HTERT RPE-1 (cell line): ENCODE results near the gene SULT4A1.

Source experiments
- in situ Hi-C: fragments of 300-500 bp; cut with MboI; formaldehyde crosslinking; loops from 4 replicates; pipeline ENCODE4 v1.14.3; 2020; ENCODE audit warnings: low sequenced_read_pairs

The SULT4A1 gene

DNA sequence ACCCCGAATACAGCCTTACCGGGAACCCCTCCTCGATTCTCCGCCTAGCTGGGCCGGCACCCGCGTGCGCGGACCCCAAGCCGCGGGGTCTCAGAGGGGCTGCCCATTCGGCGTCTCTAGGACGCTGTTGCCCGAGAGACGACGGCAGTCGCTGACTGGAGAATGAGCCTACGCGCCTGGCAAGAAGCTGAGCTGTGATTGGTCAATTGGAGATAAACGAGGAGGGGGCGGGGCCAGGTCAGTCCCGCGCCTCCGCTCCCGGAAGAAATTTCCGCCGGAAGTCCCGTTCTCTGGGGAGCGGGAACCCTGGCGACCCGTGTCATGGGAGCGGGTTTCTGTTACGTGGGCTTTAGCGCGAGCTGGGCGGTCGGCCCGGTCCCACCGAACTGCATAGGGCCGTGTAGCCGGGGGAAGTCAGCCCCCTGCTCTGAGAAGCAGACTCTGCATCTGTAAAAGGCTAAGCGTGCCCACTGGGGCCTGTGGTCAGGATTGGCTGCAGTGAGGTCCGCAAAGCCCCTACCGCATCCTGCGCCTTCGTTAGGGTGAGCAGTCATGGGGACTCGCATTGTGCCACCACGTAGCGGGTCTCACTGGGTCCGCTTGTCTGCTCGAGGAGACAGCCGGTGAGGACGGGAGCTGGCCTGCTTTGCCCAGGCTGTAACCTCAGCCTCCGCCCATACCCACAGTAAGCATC lies 50.0 kb downstream of the SULT4A1 start, which contains the start of gene EFCAB6:
EFCAB6 (minus strand) TSS at position 157 of the 694 bp plus-strand sequence. CDS start 29,987 bp downstream, outside the sequence.
- in situ Hi-C loops: no loop called here

DNA sequence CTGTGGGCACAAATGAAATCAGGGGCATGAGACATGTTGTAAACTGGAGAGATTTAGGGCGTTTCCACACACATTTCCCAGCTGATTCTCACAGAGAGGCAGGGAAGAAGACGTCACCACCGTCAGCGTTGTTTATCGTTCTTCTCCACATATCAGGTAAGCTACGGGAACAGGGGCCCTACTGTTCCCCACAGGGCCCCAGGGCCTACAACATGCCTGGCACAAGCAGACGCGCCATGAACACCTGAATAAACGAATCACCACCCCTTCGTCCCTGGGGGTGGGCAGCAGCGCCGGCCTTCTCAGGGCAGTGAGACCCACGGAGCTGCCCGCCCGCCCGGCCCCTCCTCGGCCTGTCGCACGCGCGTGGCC lies 50.5 kb downstream of the SULT4A1 start:
- in situ Hi-C loops: no loop called here

DNA sequence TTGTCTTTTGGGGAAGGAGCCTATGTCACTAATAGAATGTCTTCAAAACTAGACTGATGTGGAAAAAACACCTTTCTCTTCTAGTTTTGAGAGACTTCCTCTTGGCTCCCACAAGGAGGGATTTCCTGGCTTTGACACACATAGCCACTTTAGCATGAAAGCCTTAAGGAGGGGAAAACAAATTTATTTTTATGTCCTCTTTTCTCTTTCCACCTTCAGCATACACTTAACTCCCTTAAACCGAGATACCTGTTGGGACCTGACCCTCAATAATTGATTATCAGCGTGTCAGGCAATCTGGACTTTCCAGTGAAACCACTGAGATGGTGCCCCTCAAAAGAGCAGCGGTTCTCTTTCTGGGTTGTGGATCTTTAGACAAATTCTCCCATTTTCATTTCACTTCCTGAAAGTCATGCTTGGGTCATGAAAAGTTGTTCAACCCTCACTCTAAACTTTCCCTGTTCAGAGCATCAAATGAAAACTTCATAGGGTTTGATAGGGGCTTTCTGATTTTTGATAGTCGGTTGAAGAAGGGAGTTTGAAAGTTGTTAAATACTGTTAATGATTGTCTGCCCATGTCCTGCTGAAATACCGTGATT lies 59.3 kb downstream of the SULT4A1 start:
- in situ Hi-C loops: no loop called here

DNA sequence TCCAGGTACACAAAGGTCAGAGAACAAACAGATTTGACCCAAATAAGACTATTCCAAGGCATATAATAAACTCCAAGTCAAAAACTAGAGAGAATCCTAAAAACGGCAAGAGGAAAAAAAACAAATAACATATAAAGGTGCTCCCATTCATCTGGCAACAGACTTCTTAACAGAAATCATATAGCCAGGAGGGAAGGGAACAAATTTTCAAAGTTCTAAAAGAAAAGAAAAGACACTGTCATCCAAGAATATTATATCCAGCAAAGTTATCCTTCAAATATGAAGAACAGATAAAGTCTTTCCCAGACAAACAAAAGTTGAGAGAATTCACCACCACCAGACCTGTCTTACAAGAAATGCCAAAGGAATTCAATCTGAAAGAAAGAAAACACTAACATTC lies 61.3 kb downstream of the SULT4A1 start:
- in situ Hi-C loops: no loop called here

DNA sequence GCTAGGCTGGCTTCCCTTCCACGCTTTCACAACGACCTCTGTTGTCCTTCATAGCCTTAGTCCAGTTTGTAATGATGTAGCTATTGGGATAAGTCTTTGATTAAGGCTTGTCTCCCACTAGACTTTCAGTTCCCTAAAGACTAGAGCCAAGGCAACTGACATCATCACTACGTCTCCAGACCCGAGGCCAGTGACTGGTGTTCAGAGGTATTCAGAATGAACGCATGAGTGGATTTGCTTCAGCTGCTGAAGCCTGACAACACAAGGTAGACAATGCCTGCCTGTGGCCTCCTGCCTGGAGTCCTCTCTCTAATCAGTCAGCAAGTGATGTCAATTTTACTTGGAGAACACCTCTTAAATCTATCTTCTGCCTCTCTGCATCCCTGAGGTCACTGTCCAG lies 63.8 kb downstream of the SULT4A1 start:
- in situ Hi-C loops: no loop called here

DNA sequence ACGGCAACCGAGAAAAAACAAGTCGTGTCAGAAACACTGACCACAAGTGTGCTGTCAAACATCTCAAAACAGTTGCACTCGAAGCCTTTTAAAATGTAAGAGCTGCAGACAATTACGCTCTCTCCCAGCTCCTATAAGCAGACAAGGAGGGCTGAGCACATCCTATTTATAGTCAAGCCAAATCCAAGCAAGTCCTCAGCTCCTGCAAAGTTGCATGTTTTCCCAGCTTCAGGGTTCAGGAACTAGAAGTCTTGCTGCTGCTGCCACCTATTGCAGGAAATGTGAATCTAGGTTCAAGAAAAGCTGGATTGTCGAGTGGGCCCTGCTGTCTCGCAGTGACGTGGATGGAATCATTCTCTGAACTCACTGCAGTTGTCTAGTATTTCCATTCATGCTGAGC lies 65.7 kb downstream of the SULT4A1 start:
- in situ Hi-C loops: no loop called here

DNA sequence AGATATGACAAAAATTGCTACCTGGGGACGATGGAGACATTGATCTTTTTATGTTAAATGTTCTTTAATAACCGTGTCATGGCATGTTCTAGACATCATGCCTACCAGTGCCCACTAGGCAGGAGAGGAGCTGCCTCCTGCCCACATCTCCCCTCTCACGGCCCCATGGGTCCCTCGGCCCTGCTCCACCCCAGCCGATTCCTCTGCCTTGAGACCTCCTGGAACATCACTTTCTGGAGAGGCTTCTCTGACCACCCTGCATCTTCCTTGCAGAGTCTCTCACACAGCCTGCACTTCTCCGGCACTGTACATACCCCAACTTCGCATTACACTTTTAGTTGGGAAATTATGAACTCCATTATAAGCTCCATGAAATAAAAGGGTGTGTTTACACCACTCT lies 67.0 kb downstream of the SULT4A1 start:
- in situ Hi-C loops: no loop called here

DNA sequence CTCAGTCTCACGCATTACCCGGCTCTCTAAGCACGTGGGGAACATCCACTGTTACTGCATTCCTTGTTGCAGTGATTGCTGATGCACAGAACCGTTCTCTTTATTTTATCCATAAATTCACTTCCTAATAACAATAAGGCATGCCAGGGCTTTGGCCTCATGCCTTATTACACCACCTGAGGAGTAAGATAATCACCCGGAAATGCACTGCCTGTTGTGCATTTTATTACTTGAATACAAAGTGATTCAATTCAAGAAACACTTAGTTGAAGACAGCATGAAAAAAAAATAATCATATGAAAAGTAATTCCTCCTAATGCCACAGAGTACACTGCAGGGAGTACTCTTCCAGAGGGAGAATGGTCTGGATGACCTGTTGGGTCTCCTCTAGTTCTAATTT lies 69.4 kb downstream of the SULT4A1 start:
- in situ Hi-C loops: no loop called here

DNA sequence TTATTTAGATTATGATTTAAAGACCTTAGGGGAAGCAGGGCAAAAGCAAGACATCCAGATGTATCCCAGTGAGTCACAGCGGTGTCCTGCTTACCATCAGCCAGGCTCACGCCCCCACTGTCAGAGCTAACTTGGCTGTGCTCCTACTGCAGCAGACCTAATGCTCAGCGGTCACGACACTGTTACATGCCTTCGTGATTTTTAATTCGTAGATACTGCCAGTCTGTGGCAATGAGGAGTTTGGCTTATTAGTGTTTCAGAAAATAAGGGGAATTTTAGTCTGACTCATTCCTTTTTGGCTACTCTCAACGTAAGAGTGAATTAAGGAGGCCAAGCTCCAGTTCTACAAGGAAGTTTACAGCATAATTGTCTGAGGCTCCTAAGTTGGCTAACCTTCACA lies 72.9 kb downstream of the SULT4A1 start:
- in situ Hi-C loops: no loop called here

DNA sequence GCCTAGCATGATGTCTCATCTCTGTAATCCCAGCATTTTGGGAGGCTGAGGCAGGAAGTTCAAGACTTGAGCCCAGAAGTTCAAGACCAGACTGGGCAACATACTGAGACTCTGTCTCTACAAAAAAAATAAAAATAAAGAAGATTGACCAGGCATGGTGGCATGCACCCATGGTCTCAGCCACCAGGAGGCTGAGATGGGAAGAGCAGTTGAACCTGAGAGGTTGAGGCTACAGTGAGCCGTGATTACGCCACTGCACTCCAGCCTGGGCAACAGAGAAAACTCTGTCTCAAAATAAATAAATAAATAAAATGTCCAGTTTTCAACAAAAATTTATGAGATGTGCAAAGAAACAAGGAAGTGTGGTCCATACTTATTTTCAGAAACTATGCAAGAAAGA lies 78.5 kb downstream of the SULT4A1 start:
- in situ Hi-C loops: no loop called here

DNA sequence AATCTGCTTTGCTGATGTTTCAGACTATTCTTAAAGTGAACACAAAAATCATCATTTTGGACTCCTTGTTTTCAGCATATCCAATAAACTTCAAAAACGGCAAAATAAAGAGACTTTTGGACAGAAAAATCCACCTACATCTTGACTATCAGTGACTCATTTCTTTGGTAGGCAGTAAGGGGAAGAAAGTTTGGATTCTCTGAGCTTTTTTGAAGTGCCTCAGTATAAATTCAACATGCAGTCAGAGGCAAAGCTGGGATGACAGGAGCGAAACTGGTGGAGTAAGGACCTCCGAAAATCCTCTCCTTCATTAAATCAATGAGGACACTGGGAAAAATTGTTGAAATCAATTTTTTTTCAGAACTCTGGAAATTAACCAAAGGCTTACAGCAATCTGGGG lies 79.9 kb downstream of the SULT4A1 start:
- in situ Hi-C loops: no loop called here

DNA sequence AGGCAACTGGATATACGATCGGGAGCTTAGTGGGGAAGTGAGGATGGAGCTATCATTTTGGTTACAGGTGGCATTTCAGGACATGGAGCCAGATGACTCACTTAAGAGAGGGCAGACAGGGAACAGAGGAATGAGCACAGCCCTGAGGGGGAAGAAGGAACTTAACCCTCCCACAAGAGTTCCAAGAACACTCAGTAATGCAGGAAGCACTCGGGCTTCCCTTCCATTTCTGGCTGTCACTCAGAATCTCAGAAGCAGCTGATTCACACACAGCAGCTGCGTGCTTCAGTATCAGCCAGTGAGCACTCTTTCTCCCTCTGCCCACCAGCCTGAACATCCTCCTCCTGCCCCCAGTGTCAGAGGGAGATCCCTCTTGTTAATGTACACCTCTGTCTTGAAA lies 85.0 kb downstream of the SULT4A1 start:
- in situ Hi-C loops: no loop called here

DNA sequence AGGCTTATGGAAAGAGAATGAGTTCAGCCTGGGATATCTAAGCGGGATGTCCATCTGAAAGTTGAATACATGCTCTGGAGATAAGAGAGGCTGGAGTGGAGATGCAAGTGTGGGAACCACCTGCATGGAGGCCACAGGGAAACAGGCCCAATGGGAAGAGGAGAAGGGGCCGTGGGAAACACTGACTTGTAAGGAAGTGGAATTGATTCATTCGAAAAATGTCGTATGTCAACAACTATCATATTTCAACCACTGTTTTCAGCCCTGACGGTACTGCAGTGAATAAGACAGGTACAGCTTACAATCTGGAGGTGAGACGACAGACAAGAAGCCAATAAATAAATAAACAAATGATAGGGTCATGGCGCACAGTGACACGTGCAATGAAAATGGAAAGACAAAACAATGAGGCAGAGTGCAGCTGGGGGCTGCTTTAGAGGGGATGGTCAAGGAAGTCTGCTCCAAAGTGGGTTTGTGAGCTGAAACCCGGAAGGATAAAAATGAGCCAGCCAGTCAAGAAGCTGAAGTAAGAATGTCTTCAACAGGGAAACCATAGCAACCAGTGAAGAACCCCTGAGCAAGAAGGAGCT lies 86.1 kb downstream of the SULT4A1 start:
- in situ Hi-C loops: no loop called here
